Measurements from ENCODE around the gene HSPG2.

DNA sequence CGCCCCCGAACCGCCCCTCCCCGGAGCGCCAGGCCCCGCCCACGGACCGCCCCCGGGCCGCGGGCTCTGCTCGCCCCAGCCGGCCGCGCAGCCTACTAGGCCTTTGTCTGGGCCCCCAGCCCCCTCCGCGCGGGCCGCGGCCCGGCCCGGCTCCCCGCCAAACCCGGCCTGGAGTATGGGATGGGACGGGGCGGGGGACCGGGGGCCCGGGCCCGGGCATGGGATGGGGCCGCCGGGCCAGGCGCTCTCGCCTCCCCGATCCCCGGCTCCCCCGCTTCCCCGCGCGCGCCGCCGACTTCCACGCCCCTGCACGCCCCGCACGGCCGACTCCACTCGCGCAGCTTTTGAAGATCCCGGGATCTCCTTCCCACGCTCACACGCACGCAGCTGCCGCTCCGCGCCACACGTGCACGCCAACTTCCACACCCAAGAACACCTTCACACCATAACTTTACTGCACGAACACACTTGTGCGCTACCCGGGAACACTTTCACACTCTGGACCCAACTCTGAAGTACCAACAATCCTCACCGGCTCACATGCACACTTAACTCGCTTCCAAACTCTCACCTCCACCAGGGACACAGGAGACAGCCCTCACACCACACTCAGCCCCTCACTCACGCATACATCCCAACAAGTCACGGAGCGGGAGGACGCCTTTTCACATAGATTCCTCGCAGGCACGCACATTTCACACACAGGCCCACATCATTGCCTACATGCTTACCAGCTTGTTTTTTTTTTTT, 437 bp upstream of the HSPG2 start:
- TF ChIP-seq POLR2A (IDR thresholded peaks at IDR 0.05; ENCODE audit: low read depth, low read length) (no peak), POLR2AphosphoS5 (IDR thresholded peaks at IDR 0.05; ENCODE audit: low read depth, low read length) (no peak), TAF1 (IDR thresholded peaks at IDR 0.05; ENCODE audit: low read depth, low read length) (no peak), POU2F2 (IDR thresholded peaks at IDR 0.05; ENCODE audit: low read depth, low read length) (no peak), SPI1 (IDR thresholded peaks at IDR 0.05; ENCODE audit: low read depth, low read length) (no peak), PAX5 (IDR thresholded peaks at IDR 0.05; ENCODE audit: insufficient read depth, low read length, severe bottlenecking) (no peak)

Measured in GM12891 (cell line).